Measurements from ENCODE around the gene NAA15.
"Not testable (repeated sequence)": the region's sequence is repeated elsewhere in the genome, so short reads cannot be mapped to it uniquely, and the experiment has no call there.

- not testable (repeated sequence) for TF ChIP-seq CTCF, POLR2AphosphoS5 (IDR thresholded peaks at IDR 0.05)
These were observed 45.7 kb upstream of the NAA15 start for GRCh38 chr4:139255581-139255980.

Data from gastroesophageal sphincter (tissue), 3 donors.